ENCODE results near the gene LIMS1. TPM values are rescaled to one million over a fixed set of nuclear protein-coding genes. Genes with fewer than 3 reads are reported as not detected.
"Not testable (repeated sequence)": the region's sequence is repeated elsewhere in the genome, so short reads cannot be mapped to it uniquely, and the experiment has no call there.

Gene LIMS1, protein sequence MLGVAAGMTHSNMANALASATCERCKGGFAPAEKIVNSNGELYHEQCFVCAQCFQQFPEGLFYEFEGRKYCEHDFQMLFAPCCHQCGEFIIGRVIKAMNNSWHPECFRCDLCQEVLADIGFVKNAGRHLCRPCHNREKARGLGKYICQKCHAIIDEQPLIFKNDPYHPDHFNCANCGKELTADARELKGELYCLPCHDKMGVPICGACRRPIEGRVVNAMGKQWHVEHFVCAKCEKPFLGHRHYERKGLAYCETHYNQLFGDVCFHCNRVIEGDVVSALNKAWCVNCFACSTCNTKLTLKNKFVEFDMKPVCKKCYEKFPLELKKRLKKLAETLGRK
- total RNA-seq = 217 and 543 TPM in 2 replicates

DNA sequence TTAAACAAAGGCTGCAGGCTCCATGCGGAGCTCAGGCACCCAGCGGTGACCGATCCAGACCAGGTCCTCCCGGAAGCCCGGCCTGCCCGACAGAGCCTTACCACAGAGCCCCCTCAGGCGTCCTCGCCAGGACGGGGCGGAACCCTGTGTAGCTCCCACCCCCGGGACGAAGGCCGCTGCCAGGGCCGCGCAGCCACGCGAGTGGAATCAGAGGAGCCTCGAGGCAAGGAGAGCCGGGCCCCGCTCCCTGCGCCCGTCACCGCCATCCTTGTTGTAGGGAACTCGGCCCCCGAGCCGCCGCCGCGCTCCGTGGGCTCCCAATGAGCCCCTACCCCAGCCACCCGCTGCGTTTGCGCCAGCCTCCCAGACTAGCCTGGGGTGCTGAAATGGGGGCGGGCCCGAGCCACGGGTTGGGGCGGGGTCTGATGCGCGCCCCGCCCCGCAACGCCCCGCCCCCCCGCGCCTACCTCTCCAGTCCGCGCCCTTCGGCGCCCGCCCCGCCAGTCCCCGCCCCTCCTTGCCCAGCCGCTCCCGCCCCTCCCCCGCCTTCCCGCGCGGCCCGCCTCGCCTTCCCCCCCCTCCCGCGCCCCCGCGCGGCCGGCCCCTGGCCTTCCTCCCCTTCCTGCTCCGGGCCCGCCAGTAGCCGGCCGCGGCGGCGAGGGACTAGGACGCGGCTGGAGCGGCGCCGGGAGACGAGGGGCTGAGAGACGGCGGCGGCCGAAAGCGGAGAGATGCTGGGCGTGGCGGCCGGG lies at the start of gene LIMS1:
Gene LIMS1, plus strand, starts transcription at position 639 of the 752 bp plus-strand sequence. Its CDS starts 93 bp downstream, at position 732.
- DNase-seq (ENCODE audit: low read depth in 2 of 2) = peak; percentile 63 to 92

DNA sequence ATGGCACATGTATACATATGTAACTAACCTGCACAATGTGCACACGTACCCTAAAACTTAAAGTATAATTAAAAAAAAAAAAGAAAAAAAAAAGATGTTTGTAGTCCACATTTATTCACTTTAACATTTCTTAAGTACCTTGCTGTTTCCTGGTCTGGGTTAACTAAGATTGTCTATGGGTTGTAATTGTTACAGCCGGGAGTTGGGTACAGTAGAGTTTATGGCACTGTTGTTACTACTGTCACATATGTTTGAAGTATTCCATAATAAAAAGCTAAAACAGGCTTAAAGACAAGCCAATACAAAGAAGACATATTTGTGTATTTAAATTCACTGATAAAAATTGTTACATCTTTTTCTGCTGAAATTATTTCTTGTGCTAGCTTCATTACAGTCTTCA lies 49.0 kb upstream of the LIMS1 start:
- no peak for DNase-seq (ENCODE audit: low read depth in 2 of 2)

DNA sequence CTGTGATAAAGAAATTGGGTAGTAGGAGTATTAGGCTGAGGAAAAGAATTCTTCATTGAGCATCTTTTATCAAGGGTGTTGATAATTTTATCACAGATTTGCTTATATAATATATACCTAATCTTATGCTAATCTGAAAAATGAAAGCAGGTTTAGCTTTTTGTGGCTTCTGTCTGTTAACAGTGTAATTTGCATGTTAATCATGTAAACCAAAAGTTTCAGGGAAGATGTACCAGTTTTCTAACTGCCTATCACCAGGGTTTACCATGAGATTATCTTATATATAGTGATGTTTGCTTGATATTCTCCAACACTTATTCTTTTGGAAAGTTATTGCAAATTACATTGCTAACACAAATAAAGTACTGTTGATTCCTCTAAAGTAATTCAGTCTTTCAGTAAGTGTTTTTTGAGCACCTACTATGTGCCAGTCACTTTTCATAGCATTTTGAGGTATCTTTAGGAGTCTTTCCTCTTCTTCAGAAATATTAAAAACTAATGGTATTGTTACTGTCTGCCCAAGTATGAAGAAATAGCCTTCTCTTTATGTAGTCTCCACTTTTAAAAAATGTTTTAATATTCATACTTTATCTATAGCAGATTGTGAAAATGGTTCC lies 43.7 kb upstream of the LIMS1 start:
- DNase-seq (ENCODE audit: low read depth in 2 of 2) = no peak

DNA sequence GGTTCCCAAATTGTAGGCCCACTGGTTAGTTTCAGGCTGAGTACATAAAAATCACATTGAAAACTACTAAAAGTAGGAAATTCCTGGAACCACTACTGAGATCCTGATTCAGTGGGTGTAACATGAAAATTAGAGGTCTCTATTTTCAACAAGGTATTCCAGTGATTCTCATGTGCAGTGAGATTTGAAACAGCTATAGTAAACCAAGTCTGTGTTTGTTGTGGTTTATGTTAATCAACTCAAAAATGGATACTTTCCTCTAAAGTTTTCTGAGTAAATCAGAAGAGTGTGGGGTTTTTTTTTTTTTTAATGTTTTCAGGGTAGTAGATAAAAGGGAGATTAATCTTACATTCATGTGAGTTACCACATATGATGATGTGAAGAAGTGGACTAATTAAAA lies 42.4 kb upstream of the LIMS1 start:
- DNase-seq (ENCODE audit: low read depth in 2 of 2) = no peak

DNA sequence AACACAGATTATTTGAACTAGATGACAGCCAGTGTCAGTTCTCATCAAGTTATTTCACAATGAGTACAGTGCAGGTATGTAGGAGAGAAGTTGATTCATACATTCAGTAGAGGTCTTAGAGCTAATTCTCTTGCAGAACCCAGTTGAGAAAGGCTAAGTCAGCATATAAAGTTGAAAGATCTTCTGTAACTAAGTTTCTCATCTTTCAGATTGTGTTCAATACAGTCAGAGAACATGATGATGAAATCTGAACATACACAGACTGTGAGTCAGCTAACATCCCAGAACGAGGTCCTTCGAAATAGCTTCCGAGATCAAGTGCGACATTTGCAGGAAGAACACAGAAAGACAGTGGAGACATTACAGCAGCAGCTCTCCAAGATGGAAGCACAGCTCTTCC lies 41.9 kb upstream of the LIMS1 start:
- peak in 1 of 2 donors; percentile 2 for DNase-seq (ENCODE audit: low read depth in 2 of 2)

DNA sequence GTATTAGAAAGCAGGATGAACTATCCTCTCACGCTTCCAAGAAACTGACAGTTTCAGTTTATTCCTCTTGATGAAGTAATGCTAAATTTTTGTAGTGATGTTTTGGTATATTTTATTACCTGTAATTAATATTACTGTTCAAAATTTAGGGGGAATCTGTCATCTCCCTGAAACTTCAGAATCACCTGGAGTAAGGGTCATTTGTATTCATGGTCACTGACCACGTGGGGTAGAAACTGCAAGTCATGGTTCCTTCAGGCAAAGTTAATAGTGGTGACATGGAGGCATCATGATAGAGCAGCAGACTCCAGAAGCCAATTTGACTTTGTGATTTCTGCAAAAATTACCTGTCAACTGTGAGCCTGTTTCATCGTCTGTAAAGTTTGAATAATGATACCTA lies 38.1 kb upstream of the LIMS1 start:
- DNase-seq (ENCODE audit: low read depth in 2 of 2) = not testable (repeated sequence)

DNA sequence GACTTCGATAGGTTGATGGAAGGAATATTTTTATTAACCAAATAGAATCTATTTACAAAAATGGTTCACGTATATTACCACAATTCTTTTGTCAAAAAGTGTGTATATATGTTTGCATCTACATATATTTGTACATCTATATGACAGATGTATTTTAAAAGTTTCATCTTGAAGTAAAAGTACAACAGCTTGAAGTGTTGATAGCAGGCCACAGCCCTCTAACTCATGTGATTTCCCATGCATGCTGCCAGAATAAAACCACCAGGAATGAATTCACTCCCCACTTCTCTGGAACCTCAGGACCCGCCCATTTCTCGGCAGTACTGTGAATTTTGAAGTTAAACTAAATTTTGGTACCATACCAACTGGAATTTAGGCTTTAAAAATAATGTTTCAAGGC lies 26.6 kb upstream of the LIMS1 start:
- DNase-seq (ENCODE audit: low read depth in 2 of 2) = not testable (repeated sequence)

DNA sequence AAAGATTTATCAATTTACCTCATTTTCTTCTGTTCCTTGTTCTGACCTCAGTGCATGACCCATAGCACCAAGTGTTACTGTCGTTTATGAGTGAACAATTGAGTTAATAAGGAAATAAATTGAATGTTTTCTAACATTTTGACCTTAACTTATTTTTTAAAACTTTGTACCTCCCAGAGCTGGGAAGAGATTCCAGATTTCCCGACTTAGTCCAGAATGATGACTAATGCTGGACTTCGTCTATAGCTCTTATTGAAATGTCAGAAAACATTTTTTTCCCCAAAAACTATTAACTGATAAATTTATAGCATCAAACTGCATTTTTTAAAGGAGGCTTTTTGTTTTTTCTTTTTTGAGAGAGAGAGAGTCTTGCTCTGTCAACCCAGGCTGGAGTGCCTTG lies 21.8 kb upstream of the LIMS1 start:
- DNase-seq (ENCODE audit: low read depth in 2 of 2) = not testable (repeated sequence)

DNA sequence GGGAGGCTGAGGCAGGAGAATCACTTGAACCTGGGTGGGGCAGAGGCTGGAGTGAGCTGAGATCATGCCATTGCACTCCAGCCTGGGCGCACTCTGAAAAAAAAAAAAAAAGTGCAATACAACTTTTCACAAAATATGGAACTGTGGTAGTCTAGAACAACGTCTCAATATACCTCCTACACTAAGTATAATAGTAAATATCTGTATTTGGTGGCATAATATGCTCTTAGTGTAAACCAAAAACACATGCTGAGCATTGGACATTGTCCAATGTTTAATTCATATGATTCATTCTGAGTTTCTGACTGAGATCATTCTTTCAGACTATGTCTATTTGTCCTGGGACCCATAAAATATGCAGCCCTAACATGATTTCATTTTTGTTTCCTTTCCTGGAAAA lies 19.8 kb upstream of the LIMS1 start:
- DNase-seq (ENCODE audit: low read depth in 2 of 2) = not testable (repeated sequence)

DNA sequence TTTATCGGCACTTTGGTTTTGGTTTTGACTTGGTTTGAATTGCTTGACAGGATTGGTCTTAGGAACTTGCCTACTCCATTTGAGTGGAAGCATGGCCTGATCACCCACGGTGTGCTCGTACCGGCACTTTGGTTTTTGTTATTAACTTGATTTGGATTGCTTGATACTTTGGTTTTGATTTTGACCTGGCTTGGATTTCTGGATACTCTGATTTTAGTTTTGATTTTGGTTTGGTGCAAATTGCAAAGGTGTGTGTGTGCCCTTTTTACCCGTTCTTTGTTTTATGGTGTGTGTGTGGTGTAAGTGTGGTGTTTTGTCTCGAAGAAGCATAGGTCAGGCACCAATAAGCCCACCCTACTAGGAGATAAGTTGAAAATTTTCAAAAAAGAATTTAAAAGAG lies 9.6 kb upstream of the LIMS1 start:
- DNase-seq (ENCODE audit: low read depth in 2 of 2) = not testable (repeated sequence)

DNA sequence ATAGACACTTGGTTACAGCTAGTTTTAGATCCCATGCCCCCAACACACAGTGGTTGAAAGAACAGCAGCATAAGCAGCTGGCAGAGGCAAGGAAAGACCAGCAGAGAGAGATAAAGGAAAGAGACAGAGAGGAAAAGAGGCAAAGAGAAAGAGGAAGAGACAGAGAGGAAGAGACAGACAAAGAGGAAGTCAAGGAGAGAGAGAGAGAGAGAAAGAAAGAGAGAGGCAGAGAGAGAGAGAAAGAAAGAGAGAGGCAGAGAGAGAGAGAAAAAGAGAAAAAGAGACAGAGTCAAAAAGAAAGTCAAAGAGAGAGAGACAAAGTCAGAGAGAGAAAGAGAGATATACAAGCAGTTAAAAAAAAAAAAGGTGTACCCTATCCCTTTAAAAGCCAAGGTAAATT lies 9.0 kb upstream of the LIMS1 start:
- DNase-seq (ENCODE audit: low read depth in 2 of 2) = not testable (repeated sequence)

DNA sequence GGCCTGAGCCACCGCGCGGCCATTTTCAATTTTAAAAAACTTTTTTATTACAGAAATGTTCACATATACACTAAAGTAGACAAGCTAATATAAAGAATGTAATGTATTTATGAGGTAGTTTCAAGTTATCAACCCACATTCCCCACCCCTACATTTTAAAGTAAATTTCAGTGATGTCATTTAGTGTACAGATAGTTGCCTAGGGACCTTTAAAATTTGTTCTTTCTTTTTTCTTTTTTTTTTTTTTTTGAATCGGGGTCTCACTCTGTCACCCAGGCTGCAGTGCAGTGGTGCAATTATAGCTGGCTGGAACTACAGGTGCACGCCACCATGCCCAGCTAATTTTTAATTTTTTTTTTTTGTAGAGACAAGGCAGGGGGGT lies 2.6 kb upstream of the LIMS1 start:
- DNase-seq (ENCODE audit: low read depth in 2 of 2) = no peak

DNA sequence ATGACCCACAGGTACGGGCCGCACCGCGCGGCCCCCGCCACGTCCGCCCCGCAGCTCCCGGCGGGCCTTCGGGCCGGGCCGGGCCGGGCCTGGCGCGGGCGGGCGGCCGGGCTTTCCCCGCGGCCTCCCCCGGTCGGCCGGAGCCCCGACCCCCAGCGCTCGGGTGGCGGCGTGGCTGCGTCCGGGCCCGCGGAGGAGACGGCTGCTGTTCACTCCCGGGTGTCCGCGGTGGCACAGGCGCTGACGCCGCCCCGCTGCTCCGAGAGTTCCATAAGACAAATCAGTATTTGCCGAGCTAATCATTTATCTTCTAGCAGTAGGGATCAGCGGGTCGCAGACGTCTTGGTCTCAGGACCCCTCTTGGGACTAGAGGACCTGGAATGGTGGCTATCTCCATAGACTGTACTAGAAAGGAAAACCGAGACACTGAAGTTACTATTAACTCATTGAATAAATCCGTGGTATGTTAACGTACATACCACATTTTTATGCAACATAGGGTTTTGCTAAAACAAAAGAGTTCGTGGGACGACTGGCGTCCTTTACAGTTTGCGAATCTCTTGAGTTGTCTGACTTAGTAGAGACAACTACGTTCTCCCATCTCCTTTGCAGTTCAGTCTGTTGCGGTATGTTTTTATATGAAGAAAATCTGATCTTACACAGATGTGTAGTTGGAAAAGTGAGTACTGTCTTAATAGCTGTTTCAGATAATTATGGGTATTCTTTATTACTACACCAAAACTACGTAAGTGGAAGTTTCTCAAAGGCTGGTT lies 500 bp downstream of the LIMS1 start:
- peak in 1 of 2 donors; percentile 44 for DNase-seq (ENCODE audit: low read depth in 2 of 2)

DNA sequence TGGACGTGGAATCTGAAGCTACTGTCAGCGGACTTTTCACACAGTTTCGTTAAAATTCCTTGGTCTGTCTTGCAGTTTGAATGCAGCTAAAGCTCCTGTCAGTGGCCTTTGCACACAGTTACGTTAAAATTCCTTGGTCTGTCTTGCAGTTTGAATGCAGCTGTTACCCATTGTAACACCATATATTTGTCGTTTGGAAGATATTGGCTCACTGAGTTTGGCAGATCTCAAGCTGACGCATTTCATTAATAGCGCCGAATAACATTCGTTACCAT lies 1.0 kb downstream of the LIMS1 start:
- peak in 1 of 2 donors; percentile 21 for DNase-seq (ENCODE audit: low read depth in 2 of 2)

DNA sequence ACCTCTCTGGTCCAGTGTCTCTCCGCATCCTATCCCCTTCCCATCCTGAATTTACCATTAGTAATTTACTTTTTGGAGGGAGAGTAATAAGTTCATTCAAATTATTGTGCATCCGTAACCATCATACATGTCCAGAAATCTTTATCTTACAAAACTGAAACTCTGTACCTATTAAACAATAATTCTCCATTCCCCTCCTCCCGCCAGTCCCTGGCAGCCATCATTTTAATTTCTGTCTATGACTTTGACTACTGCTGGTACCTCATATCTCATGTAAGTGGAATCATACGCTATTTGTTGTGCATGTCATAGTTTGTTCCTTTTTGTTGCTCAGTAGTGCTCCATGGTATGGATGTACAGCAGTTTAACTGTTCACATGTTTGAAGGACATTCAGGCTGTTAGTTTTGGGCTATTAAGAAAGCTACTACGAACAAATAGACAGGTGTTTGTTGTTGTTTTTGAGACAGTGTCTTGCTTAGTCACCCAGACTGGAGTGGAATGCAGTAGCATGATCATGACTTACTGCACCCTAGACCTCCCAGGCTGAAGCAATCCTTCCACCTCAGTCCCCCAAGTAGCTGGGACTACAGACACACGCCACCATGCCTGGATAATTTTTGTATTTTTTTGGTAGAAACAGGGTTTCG lies 2.0 kb downstream of the LIMS1 start:
- no peak for DNase-seq (ENCODE audit: low read depth in 2 of 2)

DNA sequence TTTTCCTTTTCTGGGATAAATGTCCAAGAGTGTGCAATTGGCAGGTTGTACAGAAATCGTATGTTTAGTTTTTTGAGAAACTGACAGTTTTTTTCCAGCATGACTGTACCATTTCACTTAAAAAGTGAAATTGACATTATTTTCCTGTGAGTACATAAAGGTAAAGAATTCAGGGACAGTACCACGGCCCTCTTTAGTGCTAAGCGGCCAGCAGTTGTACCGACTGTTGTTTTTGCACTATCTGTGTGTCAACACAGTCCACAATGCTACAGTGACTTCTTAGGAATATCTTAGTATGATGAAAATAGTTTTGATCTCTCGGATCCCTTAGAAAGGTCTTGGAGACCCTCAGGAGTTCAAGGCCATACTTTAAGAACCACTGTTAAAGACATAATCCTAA lies 2.6 kb downstream of the LIMS1 start:
- no peak for DNase-seq (ENCODE audit: low read depth in 2 of 2)

DNA sequence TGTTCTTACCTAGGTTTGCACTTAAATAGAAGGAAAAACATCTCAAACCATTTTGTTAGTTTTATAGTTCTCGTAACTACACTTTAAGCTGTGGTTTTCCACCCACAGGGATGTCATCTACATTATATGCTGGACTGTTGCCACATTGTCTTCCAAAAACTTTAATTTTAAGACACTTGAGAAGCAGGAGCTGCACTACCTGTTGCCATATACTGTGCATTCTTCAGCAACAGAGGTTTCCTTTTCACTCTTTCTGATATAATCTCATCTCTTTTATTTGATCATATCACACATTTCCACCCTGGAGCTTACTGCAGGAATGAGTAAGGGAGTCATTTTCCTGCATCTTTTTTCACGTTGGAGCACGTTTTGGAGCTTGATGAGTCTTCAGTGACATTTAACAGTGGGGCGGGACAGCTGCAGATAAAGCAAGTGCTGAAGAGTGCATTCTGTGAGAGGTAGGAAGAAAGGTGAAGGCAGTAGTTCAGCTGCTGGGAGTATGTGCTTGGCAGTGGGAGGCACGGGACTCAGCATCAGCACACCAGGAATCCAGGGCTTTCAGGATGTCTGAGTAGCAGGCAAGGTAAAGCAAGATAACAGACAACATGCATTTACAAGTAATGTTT lies 3.8 kb downstream of the LIMS1 start:
- DNase-seq (ENCODE audit: low read depth in 2 of 2) = no peak

DNA sequence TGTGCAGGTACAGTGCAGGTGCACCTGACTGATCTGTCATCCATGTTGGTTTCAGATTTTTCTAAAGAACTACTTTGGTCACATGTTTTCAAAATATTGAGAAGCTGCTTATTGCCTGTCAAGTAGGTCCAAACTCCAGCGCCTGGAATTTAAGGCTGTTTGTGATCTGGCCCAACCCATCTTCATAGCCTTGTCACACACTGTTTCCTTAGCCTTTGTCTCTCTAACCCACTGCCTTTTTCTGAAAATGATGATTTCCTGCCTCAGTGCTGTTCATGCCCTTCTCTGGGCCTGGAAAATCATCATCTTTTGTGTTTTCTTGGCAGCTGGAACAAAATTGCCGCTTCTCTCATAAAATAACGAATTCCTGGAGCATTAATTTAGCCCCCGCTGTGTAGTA lies 7.2 kb downstream of the LIMS1 start:
- DNase-seq (ENCODE audit: low read depth in 2 of 2) = peak in 1 of 2 donors; percentile 34

DNA sequence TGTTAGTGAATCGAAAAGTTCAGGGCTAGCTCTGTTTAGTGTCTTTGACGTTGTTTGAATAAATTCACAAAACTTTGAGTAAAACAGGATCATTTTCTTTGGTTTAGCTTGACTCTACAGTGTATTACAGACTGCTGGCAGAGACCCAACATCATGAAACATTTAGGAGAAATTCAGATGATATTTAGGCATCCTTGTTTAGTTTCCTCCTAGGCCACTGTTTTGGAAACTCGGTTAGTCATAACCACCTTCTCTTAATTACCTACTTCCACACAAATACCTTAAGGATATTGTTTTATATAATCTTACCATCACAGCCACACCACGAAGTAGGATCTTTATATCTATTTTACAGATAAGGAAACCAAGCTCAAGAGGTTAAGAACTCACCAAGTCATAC lies 7.8 kb downstream of the LIMS1 start:
- DNase-seq (ENCODE audit: low read depth in 2 of 2) = peak in 1 of 2 donors; percentile 70

DNA sequence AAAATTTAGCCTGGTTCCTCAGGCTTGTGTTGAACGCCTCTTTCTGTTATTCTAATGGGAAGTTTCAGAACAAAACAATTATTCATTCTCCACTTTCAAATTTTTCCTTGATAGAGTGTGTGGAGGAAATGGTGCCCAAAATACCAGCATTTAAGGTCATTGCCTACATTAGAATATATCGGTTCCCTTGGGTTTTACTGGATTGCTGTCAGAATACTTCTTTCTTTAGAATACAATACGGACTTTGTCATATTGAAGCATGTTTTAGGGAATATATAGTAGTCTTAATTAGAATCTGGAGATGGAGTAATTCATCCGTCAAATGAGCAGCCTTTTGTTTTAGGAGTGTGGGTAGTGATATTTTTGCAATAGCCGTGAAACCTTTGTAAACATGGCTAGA lies 13.3 kb downstream of the LIMS1 start:
- no peak for DNase-seq (ENCODE audit: low read depth in 2 of 2)

Measured in dermis microvascular lymphatic vessel endothelial cell (primary cell).